Measurements from ENCODE around the gene PDE4A. TPM values are rescaled to one million over a fixed set of nuclear protein-coding genes. Genes with fewer than 3 reads are reported as not detected.

PDE4A gene
- total and polyA plus RNA-seq, 2 of the 13 experiments (the other 11 are each of a cell fraction or from before 2014, with no cell fraction given): 1.1 to 4.1 TPM

- TF ChIP-seq PRDM4 (CRISPR knock-in tag; IDR thresholded peaks at IDR 0.05; ENCODE audit: borderline replicate concordance) (no peak), U2AF1 (optimal IDR thresholded peaks at IDR 0.05; ENCODE audit: low read depth, low read length) (no peak), KDM5B (CRISPR knock-in tag; IDR thresholded peaks at IDR 0.05; ENCODE audit: borderline replicate concordance) (no peak), ZNF280D (CRISPR knock-in tag; IDR thresholded peaks at IDR 0.05) (no peak), PCBP2 (optimal IDR thresholded peaks at IDR 0.05; ENCODE audit: low read depth, low read length, poor library complexity, severe bottlenecking) (no peak), CCAR2 (optimal IDR thresholded peaks at IDR 0.05; ENCODE audit: low read depth, low read length) (no peak), ZBTB7B (CRISPR knock-in tag; IDR thresholded peaks at IDR 0.05) (peak; percentile 58; the same call in 1 of the 2 replicates), CHCHD3 (CRISPR knock-in tag; IDR thresholded peaks at IDR 0.05) (no peak), ARID5B (CRISPR knock-in tag; IDR thresholded peaks at IDR 0.05) (no peak), ZNF121 (CRISPR knock-in tag; IDR thresholded peaks at IDR 0.05) (peak; percentile 32; the same call in 1 of the 2 replicates), IKZF1 (IDR thresholded peaks at IDR 0.05) (no peak), ATF7-NPFF (CRISPR knock-in tag; IDR thresholded peaks at IDR 0.05; ENCODE audit: low read depth) (no peak), SYNCRIP (IDR thresholded peaks at IDR 0.05; ENCODE audit: insufficient read depth, low read depth, low read length) (no peak), KLF11 (CRISPR knock-in tag; IDR thresholded peaks at IDR 0.05) (0 out of 2 replicates have a peak, but pooled peaks have one; percentile 16), ZBTB21 (CRISPR knock-in tag; IDR thresholded peaks at IDR 0.05) (no peak), EEA1 (CRISPR knock-in tag; IDR thresholded peaks at IDR 0.05; ENCODE audit: borderline replicate concordance) (no peak), ZNF768 (CRISPR knock-in tag; IDR thresholded peaks at IDR 0.05) (no peak), HHEX (CRISPR knock-in tag; IDR thresholded peaks at IDR 0.05) (no peak)
- TF ChIP-seq, protein P1, sequence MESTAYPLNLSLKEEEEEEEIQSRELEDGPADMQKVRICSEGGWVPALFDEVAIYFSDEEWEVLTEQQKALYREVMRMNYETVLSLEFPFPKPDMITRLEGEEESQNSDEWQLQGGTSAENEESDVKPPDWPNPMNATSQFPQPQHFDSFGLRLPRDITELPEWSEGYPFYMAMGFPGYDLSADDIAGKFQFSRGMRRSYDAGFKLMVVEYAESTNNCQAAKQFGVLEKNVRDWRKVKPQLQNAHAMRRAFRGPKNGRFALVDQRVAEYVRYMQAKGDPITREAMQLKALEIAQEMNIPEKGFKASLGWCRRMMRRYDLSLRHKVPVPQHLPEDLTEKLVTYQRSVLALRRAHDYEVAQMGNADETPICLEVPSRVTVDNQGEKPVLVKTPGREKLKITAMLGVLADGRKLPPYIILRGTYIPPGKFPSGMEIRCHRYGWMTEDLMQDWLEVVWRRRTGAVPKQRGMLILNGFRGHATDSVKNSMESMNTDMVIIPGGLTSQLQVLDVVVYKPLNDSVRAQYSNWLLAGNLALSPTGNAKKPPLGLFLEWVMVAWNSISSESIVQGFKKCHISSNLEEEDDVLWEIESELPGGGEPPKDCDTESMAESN (CRISPR knock-in tag; conservative IDR thresholded peaks at IDR 0.05): no peak
These were observed 81.7 kb downstream of the PDE4A start (continued) for GRCh38 chr19:10501971-10502523.
